NCI-H146 treated with DMSO at 0.1 percent for 48 hours (cell line): ENCODE data around the gene SLC26A1.

Source experiments
- DNase-seq: peaks from one replicate; lab custom pipeline; 2025; ENCODE audit not compliant: unreplicated experiment; lab: John Stamatoyannopoulos, UW

Gene SLC26A1

GRCh38 chr4:966266-967112 is 26.7 kb downstream of the SLC26A1 start:
- no peak for DNase-seq

GRCh38 chr4:965766-966134 is 27.5 kb downstream of the SLC26A1 start:
- no peak for DNase-seq

- no peak for DNase-seq
Measured at GRCh38 chr4:965048-965765, 28.0 kb downstream of the SLC26A1 start.

- DNase-seq = no peak
Measured at GRCh38 chr4:964346-965025, 28.7 kb downstream of the SLC26A1 start.

- DNase-seq = no peak
Measured at GRCh38 chr4:963276-964225, 29.7 kb downstream of the SLC26A1 start.

GRCh38 chr4:962231-963208 is 30.7 kb downstream of the SLC26A1 start:
- DNase-seq = no peak

- DNase-seq = no peak
Measured at GRCh38 chr4:961351-962230, 31.6 kb downstream of the SLC26A1 start.

- no peak for DNase-seq
Measured at GRCh38 chr4:960636-961350, 32.4 kb downstream of the SLC26A1 start.

- DNase-seq = no peak
Measured at GRCh38 chr4:960140-960635, 33.0 kb downstream of the SLC26A1 start.

- DNase-seq = no peak
Measured at GRCh38 chr4:959338-960139, 33.7 kb downstream of the SLC26A1 start.

GRCh38 chr4:958696-959337 is 34.4 kb downstream of the SLC26A1 start:
- DNase-seq = no peak

- no peak for DNase-seq
Measured at GRCh38 chr4:958314-958665, 34.9 kb downstream of the SLC26A1 start.

GRCh38 chr4:957581-958313 is 35.5 kb downstream of the SLC26A1 start:
- DNase-seq = no peak

- DNase-seq = no peak
Measured at GRCh38 chr4:957231-957580, 36.0 kb downstream of the SLC26A1 start.

- no peak for DNase-seq
Measured at GRCh38 chr4:956531-957230, 36.5 kb downstream of the SLC26A1 start.
